Prostate gland (tissue), 2 donors: ENCODE data around the gene POT1.

Source experiments
- POLR2A ChIP-seq: fragments of 450-650 bp; IDR thresholded peaks from one replicate; pipeline ENCODE4 v1.6.1; 2016; ENCODE audit warnings: antibody characterized with exemption, mild to moderate bottlenecking
- TF ChIP-seq, protein P1 (sequence below), 4 experiments: fragments of 200-600 bp in 2 of 4; fragments of 450-650 bp in 2 of 4; sonication (generic) in 2 of 4; IDR thresholded peaks; 1 replicate in 3 of 4; 2 replicates in 1 of 4; pipeline ENCODE4 v1.5.1; 2016 to 2019; ENCODE audit warnings: antibody characterized with exemption in 4 of 4, mild to moderate bottlenecking in 2 of 4, moderate library complexity in 2 of 4

DNA sequence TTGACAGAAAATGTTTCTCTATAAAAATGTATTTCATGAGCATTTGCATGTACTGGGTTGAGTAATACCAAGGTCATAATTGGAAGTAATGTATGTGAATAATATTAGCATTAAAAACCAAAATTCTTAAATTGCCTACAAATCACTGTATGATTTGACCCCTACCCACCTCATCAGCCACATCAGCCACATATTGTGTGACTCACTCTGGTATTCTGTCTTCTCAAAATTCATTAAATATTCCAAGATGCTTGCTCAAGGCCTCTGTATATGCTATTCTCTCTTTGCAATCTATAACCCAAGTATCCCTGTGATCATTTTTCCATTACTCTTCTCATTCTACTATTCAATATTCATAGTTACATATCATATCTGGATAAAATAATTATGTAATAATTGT lies 21.4 kb downstream of the POT1 start:
- TF ChIP-seq, protein P1, sequence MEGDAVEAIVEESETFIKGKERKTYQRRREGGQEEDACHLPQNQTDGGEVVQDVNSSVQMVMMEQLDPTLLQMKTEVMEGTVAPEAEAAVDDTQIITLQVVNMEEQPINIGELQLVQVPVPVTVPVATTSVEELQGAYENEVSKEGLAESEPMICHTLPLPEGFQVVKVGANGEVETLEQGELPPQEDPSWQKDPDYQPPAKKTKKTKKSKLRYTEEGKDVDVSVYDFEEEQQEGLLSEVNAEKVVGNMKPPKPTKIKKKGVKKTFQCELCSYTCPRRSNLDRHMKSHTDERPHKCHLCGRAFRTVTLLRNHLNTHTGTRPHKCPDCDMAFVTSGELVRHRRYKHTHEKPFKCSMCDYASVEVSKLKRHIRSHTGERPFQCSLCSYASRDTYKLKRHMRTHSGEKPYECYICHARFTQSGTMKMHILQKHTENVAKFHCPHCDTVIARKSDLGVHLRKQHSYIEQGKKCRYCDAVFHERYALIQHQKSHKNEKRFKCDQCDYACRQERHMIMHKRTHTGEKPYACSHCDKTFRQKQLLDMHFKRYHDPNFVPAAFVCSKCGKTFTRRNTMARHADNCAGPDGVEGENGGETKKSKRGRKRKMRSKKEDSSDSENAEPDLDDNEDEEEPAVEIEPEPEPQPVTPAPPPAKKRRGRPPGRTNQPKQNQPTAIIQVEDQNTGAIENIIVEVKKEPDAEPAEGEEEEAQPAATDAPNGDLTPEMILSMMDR (IDR thresholded peaks at IDR 0.05), result no peak
- TF ChIP-seq POLR2A, result no peak
